ENCODE results near the gene ACTR3.

ACTR3 gene

GRCh38 chr2:114007436-114007835, 117.5 kb downstream of the ACTR3 start:
- DNase-seq: no peak

GRCh38 chr2:114008720-114009119, 118.8 kb downstream of the ACTR3 start:
- DNase-seq: no peak

DNA sequence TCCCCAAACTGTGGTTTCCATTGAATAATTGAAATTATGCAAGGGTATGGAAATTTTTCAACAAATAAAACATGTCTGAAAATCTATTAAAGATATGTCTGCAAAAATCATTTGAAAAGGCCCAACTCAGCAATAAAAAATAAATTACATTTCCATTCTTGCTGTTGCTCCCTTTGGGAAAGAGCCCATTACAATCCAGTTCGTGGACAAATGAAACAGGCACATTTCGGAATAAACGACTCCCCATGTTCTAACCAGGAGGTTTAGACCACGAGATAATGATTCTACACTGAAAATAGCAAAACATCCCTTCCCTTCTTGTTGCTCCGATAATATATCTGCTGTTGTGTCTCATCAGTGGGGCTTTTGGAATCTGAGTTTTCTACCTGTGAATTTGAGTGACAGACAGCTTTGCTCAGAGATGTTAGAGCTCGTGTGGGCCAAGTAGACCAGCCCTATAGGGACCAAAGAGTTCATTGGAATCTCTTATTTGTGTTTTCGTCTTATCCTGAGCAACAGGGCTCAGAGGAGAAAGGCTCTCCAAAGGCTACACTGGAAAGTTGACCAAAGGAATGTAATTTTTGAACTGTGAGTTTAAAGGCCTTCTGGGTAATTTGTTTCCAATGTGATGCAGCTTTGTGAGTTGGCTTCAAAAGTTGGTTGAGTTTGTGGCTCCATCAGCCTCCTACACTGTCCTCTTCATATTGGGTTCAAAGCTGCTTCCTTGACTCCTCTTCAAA, 119.5 kb downstream of the ACTR3 start:
- DNase-seq: no peak

DNA sequence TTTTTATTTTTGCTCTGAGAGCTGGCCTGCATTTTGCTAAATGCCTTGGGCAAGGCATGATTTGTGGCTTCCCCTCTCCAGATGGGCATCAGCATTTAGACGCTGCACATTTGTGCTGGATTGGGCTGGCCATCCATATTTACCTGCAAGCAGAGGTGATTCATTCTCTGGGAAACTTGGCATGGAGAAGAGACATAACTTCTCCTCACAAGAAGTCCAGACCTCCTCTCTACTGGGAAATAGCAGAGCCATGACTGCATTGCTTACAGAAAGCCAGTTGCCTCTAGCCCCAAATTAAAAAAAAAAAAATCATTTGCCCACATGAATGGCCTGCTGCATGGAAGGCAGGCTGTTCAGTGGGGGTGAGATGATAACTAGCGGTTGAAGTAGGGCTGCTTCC, 120.1 kb downstream of the ACTR3 start:
- DNase-seq: no peak

- DNase-seq: no peak
Observed at GRCh38 chr2:114011713-114012112, 121.8 kb downstream of the ACTR3 start.
